NCI-H2029 treated with DMSO at 0.1 percent for 48 hours (cell line): Measurements from ENCODE around the gene LIPA.

Experiments
- DNase-seq: peaks from one replicate; lab custom pipeline; 2025; lab: John Stamatoyannopoulos, UW

LIPA gene

GRCh38 chr10:89240519-89240918, 11.1 kb downstream of the LIPA start:
- DNase-seq = no peak

- no peak for DNase-seq
These were observed 12.5 kb downstream of the LIPA start for GRCh38 chr10:89238956-89239644.

- DNase-seq = no peak
These were observed 13.7 kb downstream of the LIPA start for GRCh38 chr10:89237849-89238248.

DNA sequence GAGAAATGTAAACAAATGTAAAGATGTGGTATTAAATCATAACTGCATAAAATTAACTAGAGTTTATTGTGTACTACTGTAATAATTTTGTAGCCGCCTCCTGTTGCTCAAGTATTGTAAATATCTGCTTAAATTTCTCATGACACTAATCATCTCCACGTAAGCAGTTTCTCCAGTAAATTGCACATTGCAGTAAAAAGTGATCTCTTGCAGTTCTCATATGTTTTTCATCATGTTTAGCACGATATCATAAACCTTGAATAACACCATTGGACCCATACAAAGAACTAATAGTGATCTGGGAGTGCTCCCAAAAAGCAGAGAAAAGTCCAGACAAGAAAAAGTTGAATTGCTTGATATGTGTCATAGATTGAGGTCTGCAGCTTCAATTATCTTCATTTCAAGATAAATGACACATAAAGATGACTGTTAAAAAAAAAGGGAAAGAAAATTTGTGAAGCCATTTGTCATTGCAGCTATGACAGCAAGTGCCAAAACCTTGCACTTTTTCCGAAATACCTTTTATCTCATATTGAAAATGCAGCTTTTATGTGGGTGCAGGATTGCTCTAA, 15.3 kb downstream of the LIPA start:
- no peak for DNase-seq

- DNase-seq = no peak
These were observed 16.3 kb downstream of the LIPA start for GRCh38 chr10:89235073-89235798.

DNA sequence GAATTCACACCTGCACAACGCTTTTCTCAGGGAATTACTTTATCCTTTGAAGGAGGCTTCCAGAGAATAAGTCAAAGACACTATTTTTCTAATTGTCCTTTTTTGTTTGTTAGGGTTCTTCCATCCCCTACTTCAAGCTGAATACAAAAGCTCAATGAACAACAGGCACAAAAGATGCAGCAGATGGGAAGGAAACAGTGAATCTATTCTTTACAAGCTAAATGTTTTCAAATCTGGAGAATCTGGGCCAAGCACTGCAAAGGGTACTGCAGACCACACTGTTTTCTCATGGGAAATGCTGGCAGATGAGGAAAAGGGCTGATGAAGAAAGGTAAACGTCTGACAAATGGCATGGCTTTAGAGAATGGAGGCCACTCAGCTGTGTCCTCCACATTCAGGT, 18.5 kb downstream of the LIPA start:
- no peak for DNase-seq

DNA sequence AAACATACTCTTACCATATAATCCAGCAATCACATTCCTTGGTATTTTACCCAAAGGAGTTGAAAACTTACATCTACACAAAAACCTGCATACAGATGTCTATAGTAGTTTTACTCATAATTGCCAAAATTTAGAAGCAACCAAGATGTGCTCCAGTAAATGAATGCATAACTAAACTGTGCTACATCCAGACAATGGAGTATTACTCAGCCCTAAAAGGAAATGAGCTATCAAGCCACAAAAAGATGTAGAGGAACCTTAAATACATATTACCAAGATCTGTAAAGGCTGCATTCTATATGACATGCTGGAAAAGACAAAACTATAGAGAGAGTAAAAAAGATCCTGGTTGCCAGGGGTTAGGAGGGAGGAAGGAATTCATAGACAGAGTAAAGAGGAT, 22.6 kb downstream of the LIPA start:
- no peak for DNase-seq

DNA sequence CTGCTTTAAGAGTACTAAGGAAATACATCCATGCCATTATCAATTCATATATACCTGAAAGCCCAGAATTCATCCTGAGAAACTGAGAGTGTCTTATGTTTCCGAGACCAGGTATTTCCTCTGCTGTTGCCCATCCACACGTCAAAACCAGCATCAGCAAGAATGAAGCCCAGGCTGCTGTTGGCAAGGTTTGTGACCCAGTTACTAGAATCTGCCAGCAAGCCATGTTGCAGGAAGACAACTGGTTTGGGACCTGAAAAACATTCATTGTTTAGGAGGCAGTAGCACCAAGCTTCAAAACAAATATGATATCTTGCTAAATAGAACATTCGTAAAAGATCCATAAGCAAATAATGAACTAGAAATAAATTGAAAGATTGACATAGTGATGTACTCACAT, 23.4 kb downstream of the LIPA start:
- no peak for DNase-seq

GRCh38 chr10:89226891-89227290, 24.7 kb downstream of the LIPA start:
- no peak for DNase-seq

GRCh38 chr10:89224739-89225443, 26.7 kb downstream of the LIPA start:
- DNase-seq = no peak

GRCh38 chr10:89221919-89222318, 29.7 kb downstream of the LIPA start:
- no peak for DNase-seq

DNA sequence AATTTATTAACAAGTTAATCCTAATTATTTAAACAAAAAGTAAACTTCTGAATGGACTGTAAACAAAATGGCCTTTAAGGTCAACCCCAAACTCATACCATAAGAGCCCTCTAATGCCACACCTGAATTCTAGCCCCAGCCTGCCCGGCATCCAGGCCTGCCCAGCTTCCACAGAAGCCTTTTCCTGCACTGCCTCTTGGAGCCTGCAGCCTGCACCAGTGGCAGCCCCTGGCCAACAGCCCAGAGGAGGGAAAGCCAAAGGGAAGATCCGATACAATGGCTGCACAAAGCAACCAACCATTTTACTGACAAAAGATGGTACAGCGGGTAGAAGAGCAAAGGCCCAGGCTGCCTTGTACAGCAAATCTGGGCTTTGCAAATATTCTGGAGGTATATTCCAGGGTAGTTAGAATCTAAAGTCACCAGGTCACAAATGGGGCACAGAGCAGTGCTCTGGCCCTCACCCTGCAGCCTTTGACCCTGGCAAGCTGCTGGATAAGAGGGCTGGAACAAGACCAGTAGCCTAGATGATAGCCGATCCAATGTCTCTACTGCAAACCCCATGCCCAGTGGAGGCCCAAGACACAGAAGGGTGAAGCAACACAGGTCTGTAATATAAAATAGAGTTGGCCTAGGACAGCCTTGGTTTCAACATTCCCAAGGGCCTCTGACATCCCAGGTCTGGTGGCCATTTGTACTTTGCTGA, 31.9 kb downstream of the LIPA start:
- no peak for DNase-seq

DNA sequence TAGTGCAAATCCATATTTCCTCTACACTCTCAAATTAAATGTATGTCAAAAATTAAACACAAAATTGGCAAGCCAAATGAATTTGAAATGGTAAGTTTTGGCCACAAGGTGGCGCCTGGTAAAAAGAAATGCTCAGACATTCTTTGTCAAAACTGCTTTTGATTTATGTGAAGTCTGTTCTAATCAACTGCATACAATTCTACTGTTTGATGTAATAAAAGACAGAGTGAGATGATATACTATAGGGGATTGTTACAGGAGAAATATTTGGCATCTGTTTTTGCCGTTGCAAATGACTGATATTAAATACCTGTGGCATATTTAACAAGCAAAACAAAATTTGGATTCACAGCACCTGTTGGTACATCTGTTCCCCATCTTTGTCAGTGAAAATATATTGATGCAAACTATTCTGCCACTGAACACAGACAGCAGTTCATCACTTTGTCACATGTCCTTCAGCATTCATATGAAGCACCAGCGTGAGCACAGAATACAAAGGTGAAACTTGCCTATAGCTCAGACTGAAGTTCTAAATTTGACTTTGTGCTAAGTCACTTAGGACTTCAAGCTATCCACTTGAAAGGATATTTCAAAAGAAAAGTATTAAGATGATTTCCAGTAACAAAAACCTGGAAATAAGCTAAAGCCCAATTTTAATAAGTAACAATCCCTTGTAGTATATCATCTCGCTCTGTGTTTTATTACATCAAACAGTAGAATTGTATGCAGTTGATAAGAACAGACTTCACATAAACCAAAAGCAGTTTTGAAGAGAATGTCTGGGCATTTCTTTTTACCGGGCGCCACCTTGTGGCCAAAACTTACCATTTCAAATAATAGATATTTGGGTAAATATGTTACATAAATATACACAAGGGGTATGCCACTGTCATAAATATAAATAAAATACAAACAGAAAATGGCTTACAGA, 34.3 kb downstream of the LIPA start:
- peak; percentile 42 for DNase-seq

- DNase-seq = no peak
These were observed 35.5 kb downstream of the LIPA start for GRCh38 chr10:89216056-89216455.

DNA sequence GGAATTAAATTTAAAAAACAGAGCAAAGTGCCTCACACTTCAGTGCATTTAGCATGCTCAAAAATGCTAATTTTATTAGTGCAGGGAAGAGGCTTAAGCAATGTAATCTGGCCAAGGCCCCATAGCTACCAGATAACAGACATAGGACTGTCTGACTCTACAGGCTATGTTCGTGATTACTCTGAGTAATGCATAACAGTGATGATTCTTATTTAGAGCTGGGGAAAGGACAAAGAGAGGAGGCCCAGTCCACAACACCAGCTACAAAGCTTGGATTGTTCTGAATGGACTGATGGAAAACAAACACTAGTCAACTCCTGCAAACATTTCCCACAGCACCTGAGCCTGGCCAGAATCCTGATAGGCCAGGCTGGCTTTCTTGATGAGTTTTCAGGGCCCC, 36.1 kb downstream of the LIPA start:
- DNase-seq = no peak

DNA sequence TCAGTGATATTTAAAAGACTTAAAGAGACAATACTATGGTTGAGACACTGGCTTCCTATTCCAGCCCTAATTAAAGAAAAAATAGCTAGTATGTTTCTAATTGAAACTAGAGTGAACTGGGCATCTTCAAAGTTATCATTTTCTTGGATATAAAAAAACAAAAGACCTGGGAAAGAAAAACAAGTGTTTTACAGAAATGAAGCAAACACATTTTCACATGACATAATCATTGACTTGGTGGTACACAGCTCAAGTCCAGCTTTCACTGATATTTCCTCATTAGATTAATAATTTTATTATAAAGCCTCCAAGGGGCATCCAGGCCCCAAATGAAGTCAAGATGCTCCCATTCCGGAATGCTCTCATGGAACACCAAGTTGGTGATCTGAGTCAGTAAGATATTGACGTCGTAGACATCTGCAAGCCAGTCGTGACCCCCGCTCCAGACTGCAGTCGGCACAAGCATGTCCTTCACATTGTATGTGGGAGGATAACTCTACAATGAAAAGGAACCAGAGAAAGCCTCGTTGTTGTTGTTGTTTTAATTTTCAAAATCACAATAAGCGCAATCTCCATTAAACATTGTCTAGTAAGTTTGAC, 36.9 kb downstream of the LIPA start:
- no peak for DNase-seq

DNA sequence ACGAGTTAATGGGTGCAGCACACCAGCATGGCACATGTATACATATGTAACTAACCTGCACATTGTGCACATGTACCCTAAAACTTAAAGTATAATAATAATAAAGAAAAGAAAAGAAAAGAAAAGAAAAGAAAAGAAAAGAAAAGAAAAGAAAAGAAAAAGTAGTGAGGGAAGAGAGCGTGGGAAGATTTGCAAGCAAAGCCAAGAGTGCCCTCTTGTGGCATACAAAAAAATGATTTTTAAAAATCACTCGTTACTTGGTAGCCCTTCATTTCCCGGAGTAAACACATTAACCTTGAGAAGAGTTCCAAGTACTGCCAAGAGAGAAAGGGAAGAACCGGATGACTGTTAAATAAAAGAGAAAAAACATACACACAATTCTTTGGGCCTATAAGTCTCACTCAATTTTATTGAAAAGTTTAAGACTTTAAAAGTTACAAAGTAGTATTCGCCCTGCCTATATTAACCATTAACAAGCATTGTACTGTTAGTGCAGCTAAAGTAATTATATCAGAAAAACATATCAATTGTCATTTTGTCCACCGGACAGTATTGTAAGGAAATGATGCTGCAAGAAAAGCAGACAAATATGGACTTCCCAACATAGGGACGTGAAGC, 38.3 kb downstream of the LIPA start:
- DNase-seq = no peak

DNA sequence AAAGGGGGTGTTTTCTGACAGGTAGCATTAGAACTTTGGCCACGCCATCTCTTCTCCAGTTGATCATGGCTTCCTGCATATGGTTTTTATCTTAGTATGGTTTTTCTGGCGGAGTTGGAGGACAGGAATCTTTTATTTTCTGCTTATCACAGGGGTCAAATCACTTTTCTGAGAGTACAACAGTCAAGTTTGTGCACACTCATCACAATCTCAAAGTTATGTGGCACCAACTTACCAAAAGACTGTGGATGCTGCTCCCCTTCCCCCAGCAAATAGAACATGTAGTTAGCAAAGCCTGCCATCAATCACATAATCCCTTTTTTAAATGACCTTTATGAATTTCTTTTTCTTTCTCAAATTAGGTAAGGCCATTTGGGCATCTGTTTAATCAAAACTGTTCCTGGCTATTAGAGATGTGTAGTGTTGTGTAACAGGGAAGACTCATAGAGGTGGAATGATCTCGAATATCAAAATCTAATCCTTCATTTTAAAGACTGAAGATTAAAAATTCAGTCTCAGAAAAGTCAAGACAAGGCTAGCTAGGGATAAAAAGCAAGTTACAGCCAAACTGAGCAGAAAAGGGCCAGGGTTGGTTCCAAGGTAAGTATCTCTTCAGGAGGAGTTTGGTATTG, 40.7 kb downstream of the LIPA start:
- no peak for DNase-seq

- DNase-seq = no peak
These were observed 41.9 kb downstream of the LIPA start for GRCh38 chr10:89209718-89210117.
